Activated CD8-positive, alpha-beta memory T cell treated with anti-CD3 and anti-CD28 coated beads, Interleukin-2, amount 50 U/mL, for 24 hours (primary cell): ENCODE results near the gene ADCY9.

Experiments
- DNase-seq: peaks from one replicate; pipeline ENCODE4 v3.0.0-alpha.2; 2020; ENCODE audit errors: extremely low read depth

The ADCY9 gene

DNA sequence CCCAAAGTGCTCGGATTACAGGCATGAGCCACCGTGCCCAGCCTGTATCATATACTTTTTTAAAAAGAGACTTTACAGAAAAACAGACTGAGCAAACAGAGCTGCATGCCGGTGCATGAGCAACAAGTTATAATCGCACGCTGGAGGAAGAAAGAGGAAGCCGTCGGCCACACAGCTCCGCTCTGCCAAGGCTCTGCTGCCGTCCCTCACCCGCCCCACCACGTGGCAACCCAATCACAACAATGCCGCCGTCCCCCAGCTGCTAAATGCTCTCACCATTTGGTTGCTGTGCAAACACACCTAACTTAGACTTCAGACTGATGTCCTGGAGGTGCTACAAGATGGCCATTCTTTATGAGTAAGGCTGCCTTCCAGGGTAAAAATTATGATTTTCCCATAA lies 83.5 kb downstream of the ADCY9 start:
- DNase-seq: no peak

DNA sequence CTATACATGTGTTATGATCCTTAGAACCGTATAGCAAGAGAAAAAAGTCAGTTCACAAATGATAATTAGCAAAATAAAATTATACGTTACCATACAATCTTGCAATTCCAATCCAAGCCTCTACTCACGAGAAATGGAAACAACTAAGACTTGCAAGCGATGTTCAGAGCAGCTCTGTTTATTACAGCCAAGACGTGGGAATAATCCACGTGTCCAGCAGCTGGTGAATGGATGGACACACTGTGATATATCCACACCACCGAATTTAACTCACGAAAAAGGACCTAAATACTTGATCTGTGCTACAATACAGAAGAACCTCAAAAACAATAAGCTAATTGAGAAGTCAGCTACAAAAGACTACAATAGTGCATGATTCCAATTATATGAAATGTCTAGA lies 88.1 kb downstream of the ADCY9 start:
- no peak for DNase-seq

DNA sequence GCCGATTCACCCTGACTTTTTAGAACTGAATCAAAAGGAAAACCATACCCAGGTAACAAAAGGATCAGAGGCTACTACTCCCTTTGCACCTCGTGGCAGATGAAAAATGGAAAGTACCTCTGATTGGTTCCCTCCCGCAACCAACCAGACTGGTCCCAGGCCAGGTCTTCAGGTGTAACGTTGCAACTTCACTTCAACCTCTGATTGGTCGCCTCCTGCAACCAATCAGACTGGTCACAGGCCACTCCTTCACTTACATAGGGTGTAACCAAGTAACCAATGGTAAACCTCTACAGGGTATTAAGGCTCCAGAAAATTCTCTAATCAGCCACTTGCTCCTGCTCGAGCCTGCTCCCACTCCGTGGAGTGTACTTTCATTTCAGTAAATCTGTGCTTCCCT lies 89.4 kb downstream of the ADCY9 start:
- DNase-seq: no peak

DNA sequence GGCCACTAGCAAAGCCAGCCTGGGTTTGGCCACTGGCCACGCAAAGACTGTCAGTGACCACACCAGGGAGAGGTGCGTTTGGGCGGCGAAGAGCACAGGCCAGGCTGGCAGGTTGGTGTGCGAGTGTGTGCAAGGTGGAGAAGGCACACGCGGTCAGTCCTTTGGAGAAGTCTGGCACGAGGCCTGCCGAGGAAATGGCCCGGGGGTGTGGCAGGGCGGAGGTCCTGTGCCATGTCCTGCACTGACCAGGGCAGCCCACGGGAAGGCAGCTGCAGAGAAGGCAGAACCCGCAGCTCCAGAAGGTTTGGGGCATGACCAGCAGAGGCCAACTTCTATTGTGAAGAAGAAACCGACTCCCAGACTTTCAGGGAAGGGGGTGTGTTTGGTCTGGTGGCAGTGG lies 90.8 kb downstream of the ADCY9 start:
- DNase-seq: no peak

DNA sequence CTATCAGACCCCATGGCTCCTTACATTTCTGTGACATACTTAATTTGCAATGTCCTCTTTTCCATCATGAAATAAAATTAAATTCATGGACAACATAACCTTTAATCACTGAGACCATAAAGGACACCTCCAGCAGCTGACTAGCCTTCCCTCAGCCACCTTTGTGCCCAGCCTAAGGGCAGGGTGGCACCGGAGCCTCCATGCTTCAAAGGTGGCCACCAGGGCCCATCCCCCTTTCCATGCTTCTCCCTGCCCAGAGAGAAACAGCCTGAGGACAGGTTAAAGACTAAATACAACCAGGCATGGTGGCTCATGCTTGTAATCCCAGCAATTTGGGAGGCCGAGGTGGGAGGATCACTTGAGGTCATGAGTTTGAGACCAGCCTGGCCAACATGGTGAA lies 94.3 kb downstream of the ADCY9 start:
- no peak for DNase-seq

DNA sequence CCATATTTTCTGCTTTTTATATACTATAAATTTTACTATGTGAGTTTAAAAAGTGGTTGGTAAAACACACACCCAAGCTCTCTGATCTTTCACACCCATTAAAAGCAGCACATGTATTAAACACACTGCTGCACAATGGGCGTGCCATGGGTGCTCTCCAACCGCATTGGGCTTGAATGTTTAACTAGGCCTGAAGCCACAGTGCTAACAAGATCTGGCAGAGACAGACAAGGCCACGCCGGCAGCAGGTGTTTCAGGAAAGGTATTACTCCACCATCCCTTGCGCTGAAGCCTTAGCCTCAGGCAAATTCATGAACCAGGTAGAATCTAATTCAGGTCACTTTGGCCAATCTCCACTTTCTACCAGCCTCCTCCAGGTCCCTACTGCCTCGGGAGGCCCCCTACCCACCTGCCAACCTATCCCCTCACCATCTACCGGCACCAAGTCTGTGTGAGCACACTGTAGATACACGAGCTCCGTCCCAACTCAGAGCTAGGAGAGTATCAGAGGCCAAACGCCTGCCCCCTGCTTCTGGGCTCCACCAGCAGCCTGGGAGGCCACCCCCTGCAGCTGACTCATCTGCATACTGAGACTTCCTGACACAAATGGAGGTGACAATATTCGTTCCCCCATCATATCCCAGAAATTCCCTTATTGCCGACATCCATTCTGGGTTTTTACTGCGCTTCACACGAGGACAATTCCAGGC lies 95.0 kb downstream of the ADCY9 start:
- DNase-seq: no peak

DNA sequence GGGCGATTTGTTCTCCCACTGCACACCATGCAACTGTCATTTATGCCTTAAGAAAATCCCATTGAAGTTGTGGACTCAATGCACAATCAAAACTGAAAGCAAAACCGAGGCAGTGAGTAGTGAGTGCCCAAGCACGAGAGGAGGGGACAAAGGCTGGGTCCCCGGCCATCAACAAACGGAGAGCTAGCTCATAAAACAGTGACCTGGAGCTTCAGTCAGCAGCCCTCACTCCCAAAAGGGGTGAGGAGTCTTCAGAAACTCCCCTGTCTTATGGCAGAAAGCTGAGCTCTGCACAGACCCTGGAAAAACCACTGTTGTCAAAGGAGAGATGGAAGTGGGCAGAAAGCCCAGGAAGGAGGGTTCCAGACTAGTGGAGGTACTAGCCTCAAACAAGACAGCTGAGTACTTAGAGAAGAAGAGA lies 96.9 kb downstream of the ADCY9 start:
- no peak for DNase-seq

DNA sequence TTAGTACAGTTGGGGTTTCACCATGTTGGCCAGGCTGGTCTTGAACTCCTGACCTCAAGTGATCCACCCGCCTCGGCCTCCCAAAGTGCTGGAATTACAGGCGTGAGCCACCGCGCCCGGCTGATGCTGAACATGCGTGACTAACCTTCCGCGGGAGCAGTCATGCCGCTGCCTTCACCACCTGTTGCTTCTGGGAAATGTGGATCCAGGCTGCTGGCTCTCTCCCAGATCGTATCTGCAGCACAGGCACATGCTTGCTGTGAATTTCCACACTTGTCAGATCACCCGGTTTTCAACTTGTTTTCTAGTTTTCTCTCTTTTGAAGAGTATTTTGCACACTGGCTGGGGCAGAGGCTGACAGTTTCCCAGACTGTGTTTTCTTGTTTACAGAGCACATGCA lies 97.9 kb downstream of the ADCY9 start:
- no peak for DNase-seq

DNA sequence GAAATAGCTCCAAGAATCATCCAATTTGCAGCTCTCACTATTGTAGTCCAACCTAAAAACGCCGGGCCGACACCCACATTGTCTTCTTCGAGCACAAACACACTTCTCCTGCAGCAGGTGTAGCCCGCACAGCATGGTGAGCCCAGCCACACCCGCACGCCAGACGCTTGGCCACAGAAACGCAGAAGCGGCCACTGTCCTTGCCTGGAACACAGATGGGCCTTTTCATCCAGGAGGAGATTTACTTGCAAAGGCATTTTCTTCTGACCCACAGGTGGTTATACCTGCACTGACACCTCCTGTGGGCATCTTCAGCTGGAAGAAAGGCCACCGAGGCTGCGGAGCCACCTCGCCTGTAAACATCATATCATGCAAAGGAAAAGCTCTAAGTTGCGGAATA lies 98.4 kb downstream of the ADCY9 start:
- no peak for DNase-seq

DNA sequence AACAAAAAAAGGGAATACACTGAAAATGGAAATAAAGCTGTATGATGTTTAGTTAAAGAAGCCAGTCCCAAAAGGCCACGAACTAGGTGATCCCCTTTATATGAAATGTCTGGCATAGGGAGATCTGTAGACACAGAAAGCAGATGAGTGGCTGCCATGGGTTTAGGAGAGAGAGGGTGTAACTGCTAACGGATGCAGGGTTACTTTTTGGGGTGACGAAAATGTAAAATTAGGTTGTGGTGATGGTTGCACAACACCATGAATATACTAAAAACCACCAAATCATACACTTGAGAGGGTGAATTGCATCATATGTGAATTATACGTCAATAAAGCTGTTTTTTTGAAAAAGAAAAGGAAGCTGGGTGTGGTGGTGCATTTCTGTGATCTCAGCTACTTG lies 99.6 kb downstream of the ADCY9 start:
- no peak for DNase-seq

DNA sequence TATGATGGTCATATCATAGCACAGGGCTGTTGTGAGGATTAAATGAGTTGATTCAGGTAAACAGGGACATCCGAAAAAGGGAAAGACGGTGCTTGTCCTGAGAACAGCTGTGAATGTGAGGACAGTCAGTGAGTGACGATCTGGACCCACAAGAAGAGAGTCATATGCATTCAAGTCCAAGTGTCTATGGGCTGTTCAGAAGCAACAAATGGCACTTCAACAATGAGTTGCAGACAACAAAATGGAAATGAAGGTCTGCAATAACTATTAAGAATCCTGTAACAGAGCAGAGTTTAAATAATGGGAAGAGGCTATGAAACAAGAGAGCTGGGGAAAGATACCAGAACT lies 100.3 kb downstream of the ADCY9 start:
- no peak for DNase-seq

DNA sequence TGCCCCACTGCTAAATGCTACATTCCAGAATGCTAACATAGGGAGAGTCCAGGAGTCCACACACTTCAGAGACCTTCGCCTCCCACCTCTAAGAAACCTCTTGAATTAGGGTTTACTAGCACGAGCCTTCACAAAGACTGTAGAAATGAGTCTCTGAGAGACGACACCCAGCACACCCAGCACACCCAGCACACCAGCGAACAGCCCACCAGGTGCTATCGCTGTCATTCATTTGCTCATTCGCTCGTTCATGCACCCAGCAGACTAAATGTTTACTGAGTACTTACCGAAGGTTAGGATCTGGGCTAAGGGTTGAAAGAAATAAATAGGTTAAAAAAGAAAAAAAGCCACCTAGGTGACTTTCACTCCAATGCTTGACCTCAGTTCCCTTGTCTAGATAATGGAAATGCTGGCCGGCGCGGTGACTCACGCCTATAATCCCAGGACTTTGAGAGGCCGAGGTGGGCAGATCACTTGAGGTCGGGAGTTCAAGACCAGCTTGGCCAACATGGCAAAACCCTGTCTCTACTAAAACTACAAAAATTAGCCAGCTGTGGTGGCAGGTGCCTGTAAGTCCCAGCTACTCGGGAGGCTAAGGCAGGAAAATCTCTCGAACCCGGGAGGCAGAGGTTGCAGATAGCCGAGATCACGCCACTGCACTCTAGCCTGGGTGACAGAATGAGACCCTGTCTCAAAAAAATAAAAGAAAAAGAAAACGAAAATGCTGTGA lies 100.8 kb downstream of the ADCY9 start:
- no peak for DNase-seq

DNA sequence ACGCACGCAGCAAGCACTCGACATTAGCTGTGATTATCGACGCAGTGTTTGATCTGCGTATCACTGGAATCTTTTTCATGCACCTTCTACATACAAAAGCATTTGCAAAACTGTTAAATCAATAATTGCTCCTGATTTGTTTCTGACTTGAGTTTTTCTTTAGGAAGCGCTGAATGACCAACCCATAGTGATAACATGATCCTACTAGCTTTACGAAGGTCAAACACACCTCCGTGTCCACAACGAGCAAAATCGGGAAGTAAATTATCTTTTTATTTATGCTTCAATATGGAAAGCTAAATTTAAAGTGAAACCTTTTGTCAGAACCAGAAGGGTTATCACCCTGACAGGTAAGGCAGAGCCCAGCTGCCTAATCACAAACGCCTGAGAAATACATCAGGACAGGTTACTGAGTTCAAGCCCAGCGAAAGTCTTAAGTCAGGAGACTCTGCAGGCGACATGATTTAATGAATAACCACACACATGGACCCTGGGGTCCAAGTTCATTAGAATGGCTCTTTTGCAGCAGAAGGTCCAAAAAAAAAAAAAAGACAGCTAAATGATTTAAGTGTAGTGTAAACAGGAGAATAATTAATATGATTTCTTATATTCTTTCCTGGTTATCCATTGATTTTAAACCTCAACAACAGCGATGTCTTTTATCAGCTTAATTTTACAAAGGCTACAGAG lies 104.2 kb downstream of the ADCY9 start:
- no peak for DNase-seq

DNA sequence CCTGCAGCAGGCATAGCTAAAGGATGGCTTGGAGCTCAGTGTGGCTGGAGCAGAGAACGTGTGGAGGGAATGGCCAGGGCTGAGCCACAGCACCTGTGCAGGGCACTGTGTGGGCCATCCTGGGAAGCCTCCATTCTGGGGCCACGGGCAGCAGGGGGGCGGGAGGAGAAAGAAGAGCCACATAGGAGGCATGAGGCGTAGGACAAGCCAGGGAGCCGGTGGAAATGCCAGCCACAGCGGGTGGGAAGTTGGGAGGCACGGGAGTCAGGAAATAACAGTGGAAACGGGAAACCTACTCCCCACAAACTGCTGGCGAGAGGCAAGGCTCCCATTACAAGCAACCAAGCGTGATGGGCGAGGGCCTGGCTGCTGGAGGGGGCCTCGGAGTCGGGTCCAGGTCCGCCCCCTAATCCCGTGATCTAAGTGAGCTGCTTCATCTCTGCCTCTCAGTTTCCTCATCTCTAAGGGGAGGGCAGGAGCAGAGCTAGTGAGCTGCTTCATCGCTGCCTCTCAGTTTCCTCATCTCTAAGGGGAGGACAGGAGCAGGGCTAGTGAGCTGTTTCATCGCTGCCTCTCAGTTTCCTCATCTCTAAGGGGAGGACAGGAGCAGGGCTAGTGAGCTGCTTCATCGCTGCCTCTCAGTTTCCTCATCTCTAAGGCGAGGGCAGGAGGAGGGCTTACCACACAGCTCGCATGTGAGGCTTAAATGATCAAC lies 104.9 kb downstream of the ADCY9 start:
- DNase-seq: no peak

DNA sequence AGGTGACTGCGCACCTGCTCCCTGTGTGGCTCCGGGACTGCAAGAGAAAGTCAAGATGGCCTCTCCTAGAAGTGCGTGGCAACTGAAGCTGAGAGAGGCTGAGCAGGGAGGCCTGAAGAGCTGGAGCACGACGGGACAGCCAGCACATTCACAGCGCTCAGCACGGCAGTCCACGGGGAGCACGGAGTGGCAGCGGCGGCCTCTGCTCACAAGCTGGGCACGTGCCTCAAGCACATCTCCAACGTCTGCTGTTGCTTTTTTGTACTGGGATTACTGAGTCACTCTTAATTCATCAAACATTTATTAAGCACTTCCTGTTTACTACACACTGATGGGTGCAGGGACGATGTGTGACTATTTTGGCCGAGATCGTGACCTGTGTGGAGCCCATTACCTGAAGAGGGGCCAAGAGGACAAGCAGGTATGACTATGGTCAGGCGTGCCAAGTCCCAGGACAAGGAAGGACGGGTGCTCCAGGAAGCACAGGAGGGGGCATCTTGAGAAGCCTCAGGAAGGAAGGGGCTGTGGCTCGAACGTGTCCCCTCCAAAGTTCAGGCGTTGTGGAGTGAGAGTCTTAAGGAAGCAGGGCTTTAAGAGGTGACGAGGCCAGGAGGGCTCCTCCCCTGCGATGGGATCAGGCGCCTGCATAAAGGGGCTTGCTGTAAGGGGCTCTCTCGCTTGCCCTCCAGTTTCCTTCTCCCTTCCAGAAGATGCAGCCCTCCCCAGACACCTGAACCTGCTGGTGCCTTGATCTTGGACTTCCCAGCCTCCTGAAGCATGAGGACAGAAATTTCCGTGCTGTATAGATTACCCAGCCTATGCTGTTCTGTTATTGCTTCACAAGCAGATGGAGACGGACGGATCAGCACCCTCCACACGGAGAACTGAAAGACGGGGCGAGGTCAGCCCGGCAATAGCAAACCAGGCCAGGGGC lies 105.8 kb downstream of the ADCY9 start:
- DNase-seq: no peak

DNA sequence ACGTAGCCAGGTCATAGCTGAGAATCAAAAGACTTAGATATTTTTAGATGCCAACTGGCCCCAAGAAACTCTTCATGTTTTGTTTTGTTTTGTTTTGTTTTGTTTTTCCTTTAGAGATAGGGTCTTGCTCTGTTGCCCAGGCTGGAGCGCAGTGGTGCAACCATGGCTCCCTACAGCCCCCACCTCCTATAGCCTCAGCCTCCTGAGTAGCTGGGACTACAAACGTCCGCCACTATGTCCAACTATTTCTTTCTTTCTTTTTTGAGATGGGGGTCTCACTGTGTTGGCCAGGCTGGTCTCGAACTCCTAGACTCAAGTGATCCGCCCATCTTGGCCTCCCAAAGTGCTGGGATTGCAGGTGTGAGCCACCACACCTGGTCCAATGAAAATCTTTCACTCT lies 107.1 kb downstream of the ADCY9 start:
- no peak for DNase-seq

DNA sequence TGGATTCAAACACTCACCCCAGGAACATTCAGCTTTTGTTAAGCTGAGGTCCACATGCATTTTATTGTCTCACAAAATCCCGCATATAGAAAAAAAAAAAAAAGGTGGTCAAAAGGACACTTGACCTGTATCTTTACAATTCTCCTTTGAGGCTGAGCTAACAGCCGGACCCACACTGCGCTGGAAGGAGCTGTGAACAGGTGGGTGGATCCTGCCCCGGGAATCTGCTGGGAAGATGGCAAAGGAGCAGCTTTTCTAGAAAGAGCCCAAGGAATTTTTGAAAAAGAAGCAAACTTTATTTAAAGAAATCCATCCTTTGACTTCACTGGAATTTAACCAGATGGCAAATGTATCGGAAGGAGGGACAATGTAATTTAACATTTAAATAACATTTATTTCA lies 108.1 kb downstream of the ADCY9 start:
- no peak for DNase-seq

DNA sequence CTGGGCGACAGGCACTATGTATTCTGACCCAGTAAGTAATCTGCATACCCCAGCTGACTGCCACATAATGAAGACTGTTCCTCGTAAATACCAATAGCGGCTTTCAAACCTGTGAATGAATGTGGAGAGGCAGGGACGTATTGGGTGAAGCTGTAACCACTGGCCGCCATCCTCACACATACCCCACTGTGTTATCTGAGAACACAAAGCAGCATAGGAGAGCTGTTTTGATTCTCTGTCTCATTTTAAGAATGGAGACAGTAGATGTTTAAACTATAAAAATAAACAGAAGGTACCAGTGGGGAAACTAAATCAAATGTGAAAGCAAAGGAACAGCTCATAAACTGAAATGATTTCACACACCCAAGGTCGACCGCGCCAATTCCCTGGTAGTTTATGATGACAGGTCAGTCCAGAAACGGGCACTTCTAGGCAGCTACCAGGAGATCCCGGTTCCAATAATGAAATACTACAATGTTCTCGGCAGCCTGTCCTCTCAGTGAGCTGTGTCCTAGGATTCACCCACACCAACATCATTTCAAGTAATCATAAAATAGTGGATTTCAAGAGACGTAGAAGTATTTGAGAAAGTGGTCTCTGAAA lies 109.7 kb downstream of the ADCY9 start:
- DNase-seq: no peak

DNA sequence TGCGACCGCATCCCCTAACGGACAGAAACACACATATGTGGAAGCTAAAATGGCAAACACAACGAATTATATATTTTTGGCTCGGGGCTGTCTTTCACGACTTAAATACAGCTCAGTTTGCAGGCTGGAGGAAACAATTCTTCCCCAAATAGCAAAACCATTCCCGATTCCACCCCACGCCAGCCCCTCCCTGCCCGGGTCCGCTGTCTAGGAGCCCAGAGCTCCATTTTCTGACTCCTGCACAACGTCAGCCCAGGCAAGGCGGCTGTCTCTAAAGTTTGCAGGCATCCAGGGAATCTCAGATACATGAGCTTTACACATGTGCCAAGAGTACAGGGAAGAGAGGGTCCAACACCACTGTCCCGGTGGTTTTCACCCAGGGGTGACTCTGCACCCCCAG lies 110.5 kb downstream of the ADCY9 start:
- DNase-seq: no peak

DNA sequence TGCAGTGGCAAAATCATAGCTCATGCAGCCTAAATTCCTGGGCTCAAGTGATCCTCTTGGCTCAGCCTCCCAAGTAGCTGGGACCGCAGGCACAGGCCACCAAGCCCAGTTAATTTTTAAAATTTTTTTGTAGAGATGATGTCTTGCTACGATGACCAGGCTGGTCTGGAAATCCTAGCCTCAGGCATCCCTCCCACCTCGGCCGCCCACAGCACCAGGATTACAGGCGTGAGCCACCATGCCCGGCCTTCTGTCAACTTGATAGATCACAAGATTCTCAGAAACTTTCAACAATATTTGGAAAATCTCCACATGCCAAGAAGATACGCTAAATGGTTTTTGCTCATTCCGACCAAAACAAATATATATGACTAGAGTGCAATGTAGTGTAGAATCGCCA lies 111.0 kb downstream of the ADCY9 start:
- DNase-seq: no peak

DNA sequence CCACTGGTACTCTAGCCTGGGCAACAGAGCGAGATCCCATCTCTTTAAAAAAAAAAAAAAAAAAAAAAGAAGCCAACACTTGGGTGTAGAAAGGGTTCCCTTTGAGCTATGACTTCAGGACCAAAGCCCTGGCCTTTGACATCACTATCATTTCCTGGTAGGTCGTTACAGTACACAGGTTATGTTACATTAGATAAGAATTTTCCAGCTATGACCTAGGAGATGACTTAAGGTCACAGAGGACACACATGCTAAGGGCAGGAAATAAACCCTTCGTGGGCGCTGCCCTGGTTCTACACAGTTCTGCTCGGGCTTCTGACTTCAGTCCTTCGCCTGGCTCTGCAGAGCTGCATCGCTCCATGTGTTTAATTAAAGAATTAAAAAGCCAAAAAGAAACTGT lies 112.0 kb downstream of the ADCY9 start:
- no peak for DNase-seq
